NCI-H1436 treated with DMSO at 0.1 percent for 48 hours (cell line): ENCODE results near the gene CSF1R.

Source experiments
- DNase-seq: peaks from one replicate; lab custom pipeline; 2025; lab: John Stamatoyannopoulos, UW

Gene CSF1R

DNA sequence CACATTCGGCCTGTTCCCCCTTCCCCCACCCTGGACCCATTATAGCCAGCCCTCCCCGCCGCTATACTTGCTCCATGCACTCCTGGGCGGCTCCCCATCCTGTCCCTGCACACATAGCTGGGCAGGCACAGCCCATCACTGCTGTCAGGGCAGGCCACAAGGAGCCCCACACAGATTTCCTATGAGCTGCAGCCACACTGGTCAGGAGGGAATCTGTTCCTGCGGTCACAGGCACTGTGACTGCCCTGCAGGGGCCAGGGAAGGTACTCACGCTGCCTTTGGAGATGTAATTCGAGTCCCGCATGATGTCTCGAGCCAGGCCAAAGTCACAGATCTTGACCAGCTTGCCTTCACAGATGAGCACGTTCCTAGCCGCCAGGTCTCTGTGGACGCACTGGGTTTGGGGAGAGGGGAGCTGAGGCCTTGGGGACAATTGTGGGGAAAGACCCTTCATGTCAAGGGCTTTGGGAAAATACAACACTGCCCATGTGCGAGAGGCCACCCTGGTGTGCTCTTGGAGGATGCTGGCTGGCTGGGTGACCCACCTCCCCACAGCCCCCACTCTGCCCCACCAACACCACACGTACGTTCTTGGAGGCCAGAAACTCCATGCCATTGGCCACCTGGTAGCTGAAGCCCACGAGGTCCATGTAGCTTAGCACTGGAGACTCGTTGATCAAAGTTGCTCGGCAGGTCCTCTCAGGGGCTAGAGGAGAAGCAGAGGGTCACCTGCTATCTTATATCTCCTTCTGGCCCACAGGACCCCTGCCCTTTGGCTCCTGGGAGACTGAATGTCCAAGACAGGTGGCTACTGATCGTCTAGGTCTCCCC, 34.5 kb upstream of the CSF1R start:
- no peak for DNase-seq

DNA sequence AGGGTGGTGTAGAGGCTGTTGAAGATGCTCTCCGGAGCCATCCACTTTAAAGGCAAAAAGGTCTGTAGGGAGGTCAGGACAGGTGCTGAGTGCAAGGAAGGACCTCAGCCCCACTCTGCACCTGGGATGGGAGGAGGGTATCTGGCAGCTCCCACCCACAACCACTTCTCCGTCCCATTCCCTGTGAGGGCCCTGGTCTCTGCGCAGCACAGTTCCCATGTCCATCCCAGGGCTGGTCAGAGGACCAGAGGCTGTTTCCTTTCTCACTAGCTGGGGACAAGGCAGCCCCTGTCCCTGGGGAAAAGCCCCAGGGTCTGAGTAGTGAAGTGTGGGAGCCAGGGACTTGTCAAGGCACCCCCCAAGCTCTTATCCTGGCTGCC, 33.7 kb upstream of the CSF1R start:
- no peak for DNase-seq

GRCh38 chr5:150119421-150120061, 33.2 kb upstream of the CSF1R start:
- no peak for DNase-seq

GRCh38 chr5:150118561-150119229, 32.3 kb upstream of the CSF1R start:
- no peak for DNase-seq

GRCh38 chr5:150117945-150118560, 31.7 kb upstream of the CSF1R start:
- DNase-seq: no peak

DNA sequence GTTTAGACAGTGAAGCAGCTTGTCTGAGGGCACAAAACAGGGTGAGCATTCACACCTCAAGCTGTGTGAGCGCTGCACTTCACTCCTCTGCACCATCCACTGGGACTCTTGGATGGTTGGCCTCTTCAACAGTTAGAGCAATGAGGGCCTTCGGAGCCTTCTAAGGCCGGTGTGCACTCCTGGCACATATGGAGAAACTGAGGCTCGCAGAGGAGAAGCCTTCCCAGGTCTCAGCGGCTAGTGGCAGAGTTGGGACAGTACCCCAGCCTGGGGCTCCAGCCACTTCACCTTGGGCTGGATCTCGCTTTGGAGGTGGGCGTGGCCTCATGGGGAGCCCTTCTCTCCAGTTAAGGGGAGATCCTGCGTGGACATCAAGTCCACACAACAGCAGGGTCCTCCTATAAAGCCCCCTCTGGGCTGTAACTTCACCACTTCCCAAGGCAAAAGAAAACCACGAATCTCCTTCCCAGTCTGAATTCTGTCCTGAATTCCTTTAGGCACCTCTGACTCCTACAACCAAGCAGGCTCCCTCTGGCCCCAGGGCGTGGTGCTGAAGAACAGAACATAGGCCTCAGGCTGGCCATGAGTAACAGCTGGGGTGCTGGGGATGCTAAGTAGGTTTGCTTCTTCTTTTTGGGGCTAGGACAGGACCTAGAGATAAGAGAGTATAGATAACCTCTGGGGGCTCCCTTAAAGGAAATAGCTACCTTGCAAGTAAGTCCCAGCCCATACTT, 30.5 kb upstream of the CSF1R start:
- no peak for DNase-seq

- no peak for DNase-seq
Measured at GRCh38 chr5:150114773-150115408, 28.5 kb upstream of the CSF1R start.

DNA sequence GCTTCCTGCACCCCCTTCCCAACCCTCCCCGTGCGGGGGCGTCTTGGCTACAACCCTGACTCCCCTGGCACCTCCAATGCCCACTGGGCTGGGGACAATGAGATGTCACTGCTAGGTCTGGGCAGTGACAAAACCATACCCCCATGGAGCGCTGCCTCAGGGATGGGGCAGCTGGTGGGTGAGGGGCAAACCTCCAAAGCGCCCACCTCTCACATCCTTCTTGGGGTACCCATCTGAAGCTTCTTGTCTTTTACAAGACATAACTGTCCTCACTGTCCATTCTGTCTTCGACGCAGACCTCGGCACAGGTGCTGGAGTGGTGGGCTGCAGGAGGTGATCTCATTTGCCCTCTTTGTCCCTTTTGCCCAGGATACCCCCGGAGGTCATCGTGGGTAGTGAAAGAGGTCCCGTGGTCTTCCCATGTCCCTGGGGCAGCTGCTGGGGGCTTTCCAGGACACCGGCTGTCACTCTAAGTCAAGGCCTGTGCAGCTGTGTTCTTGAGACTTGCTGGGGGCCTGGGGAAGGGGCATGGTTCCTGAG, 27.8 kb upstream of the CSF1R start:
- DNase-seq: no peak

- no peak for DNase-seq
Measured at GRCh38 chr5:150113047-150113744, 26.8 kb upstream of the CSF1R start.

- DNase-seq: no peak
Measured at GRCh38 chr5:150112201-150113046, 26.1 kb upstream of the CSF1R start.

GRCh38 chr5:150111122-150111521, 24.8 kb upstream of the CSF1R start:
- no peak for DNase-seq

GRCh38 chr5:150109921-150110320, 23.6 kb upstream of the CSF1R start:
- DNase-seq: no peak

GRCh38 chr5:150108711-150109514, 22.6 kb upstream of the CSF1R start:
- DNase-seq: no peak

DNA sequence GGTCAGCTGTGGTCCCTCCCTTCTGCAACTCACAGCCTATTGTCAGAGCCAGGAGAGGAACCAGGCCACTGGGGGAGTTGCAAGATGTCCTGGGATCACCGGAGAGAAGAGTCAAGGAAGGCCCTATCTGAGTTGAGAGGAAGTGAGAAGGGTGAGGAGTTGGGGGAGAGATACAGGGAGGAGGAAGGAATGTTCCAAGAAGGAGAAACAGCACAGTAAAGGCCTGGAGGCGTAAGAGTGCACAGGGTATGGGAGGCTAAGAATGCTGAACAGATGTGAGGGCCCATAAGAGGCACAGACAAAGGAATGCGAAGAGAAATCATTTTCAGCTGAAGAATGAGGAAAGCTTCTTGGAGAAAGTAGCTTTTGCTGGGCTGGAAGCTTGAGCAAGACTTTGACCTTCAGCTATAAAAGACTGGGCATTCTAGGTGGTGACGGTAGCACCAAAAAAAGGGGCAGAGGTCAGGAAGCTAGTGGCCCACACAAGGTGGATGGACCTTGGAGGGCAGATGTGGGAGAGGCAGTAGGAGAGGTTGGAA, 21.6 kb upstream of the CSF1R start:
- no peak for DNase-seq

GRCh38 chr5:150106674-150107426, 20.5 kb upstream of the CSF1R start:
- no peak for DNase-seq

DNA sequence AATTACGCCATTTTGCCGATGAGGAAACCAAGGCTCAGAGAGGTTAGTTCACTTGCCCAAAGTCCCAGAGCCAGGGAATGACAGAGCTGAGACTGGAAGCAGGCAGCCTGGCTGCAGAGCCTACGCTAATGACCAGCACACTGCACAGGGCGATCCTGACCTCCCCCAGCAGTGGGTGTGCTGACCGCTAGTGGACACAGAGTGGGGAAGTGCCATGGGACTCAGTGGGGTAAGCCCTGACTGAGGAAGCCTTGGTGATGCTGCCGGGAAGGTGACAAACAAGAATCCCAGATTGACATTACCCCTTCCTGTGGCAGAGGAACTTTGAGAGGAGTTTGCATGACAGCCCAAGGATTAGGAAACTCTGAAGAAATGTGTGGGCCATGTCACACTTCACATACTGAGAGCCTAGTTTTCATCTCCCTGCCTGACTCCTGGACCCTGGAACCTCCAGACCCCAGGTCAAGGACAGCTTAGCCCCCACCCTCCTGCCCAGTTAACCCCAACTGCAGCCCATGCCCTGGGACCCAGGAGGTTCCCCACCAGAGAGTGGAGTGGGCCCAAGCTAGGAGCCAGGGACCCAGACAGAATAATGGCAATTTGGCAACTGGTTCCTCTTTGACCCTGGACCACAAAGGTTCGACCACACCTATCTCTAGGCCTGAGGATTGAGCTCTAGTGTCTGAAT, 19.7 kb upstream of the CSF1R start:
- no peak for DNase-seq

GRCh38 chr5:150104550-150104870, 18.2 kb upstream of the CSF1R start:
- no peak for DNase-seq
